Hepatocyte (in vitro differentiated cells): ENCODE results near the gene ADAMTSL3.

ENCODE experiments used
- CTCF ChIP-seq: fragments of 200-600 bp; sonication (generic); IDR thresholded peaks from 2 replicates; pipeline ENCODE4 v1.5.1; 2016; ENCODE audit warnings: antibody characterized with exemption, mild to moderate bottlenecking; ENCODE audit not compliant: poor library complexity
- EZH2 ChIP-seq: fragments of 200-600 bp; sonication (generic); IDR thresholded peaks from 2 replicates; pipeline ENCODE4 v1.6.1; 2016; ENCODE audit warnings: antibody characterized with exemption, mild to moderate bottlenecking, borderline replicate concordance

- peak; percentile 58 for TF ChIP-seq CTCF
- TF ChIP-seq EZH2: no peak
Observed at GRCh38 chr15:84035399-84035766, 381.5 kb downstream of the ADAMTSL3 start.
